Measurements from ENCODE around the gene S100A2. TPM values are rescaled to one million over a fixed set of nuclear protein-coding genes. Genes with fewer than 3 reads are reported as not detected.
A peak's percentile ranks its signal among the peaks of the same experiment; 100 is the strongest.

Gene S100A2
- total and polyA plus RNA-seq, 3 donors from 2014 or later = 1.9 to 9.6 (median 1.9) TPM

DNA sequence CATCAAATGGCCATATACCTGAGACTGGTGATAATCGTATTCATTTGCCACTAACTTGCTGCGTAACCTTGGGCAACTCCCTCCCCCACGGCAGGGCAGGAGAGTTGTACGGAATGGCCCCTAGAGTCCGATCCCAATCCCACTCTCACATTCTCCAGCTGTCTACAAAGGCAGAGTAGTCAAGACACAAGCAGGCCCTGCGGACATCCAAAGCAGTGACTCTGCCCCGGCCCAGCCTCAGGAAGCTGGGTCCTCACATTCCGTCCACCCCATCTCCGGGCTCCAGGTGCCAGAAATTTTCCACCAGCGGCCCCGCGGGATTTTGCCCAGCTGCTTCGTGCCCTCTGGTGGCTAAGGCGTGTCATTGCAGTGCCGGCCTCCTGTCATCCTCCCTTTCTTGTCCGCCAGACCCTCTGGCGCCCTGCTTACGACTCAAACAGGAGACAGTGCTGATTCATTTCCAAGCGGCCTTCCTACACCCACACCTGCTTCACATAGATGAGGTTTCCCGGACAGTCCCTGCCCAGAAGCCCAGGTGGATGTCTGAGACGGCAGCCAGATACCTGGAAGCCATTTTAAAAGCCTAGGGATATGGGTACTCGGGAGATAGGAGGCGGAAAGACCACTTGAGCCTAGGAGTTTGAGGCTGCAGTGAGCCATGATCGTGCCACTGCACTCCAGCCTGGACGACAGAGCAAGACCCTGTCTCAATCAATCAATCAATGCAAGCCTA lies 2.9 kb upstream of the S100A2 start:
- Histone ChIP-seq H3K9me3 (no peaks in the 10 kb centered on the region), H3K27ac (peak overlapping the region in 1 of 2 donors; percentile 8), H3K36me3 (ENCODE audit: low read depth, missing control alignments) (no peaks in the 10 kb centered on the region), H3K4me3 (peak overlapping the region in 1 of 2 donors; percentile 25), H3K27me3 (no peaks in the 10 kb centered on the region), H3K4me1 (peaks cover 26% of the 10 kb centered on the region)
- no peak for TF ChIP-seq POLR2A (IDR thresholded peaks at IDR 0.05)
- peak; percentile 97 to 98 (median 97) for TF ChIP-seq CTCF (IDR thresholded peaks at IDR 0.05)
- intact Hi-C loops (cut with DNase I; ENCODE audit: low total_unique reads) = loop anchor here (5.0 kb wide), 1 partner anchor 36 kb away; no protein-coding TSS in a partner anchor
- WGBS, 2 donors = 11 to 13% methylated on average over 15 to 25 of the region's 25 CpGs
- DNase-seq = peak; percentile 93

DNA sequence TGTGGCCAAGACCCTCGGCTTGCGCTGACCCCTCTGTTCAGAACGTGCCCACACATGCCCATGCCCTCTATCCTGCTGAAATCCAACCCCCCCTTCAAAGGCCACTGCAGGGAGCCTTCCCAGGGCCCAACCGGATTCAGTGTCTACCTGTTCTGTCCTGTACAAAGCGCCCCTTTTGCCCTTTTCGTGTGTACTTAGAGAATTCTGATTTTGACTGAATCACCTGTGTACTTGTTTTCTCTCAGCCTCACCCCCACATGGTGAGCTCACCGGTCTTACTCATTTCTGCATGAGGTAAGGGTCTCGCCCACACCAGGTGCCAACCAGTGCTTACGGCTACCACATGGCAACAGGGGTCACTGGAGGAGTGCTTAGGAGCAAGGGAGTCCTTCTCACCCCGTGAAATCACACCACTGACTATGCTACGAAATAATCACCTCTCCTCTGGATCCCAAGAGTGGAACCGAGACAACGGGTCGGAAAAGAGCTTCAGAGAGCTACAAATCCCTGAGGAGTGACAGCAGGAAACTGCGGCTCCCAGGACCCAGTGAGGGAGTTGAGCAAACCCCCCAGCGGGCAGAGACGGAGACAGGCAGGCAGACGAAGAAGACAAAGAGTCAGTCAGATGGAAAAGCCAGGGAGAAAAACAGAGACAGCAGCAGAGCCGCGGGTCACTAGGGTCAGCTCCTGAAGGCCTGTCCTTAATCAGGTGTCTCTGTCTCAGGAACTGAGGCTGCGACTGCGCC lies 2.1 kb upstream of the S100A2 start:
- H3K27ac ChIP-seq = peak overlapping the region in 1 of 2 donors; percentile 8
- H3K27me3 ChIP-seq = no peaks in the 10 kb centered on the region
- TF ChIP-seq CTCF (IDR thresholded peaks at IDR 0.05) = no peak
- no peak for DNase-seq
- peak overlapping the region in 1 of 2 donors; percentile 25 for H3K4me3 ChIP-seq
- H3K4me1 ChIP-seq = peaks cover 26% of the 10 kb centered on the region
- intact Hi-C loops (cut with DNase I; ENCODE audit: low total_unique reads) = loop anchor here (5.0 kb wide), 1 partner anchor 35 kb away; no protein-coding TSS in a partner anchor
- no peaks in the 10 kb centered on the region for H3K9me3 ChIP-seq
- no peaks in the 10 kb centered on the region for H3K36me3 ChIP-seq (ENCODE audit: low read depth, missing control alignments)
- WGBS, 2 donors = 64 to 69% methylated on average over 22 of the region's 22 CpGs

GRCh38 chr1:153566414-153567371 lies 1.0 kb upstream of the S100A2 start:
- Histone ChIP-seq H3K36me3 (ENCODE audit: low read depth, missing control alignments) (no peaks in the 10 kb centered on the region), H3K27ac (peak overlapping the region; percentile 26 to 76), H3K9me3 (no peaks in the 10 kb centered on the region), H3K4me3 (no peak overlapping the region), H3K4me1 (peaks cover 26% of the 10 kb centered on the region), H3K27me3 (no peaks in the 10 kb centered on the region)
- 63 to 72% methylated on average over 14 to 15 of the region's 16 CpGs for WGBS, 2 donors
- peak; percentile 81 for DNase-seq
- no peak for TF ChIP-seq POLR2A (IDR thresholded peaks at IDR 0.05)
- no peak for TF ChIP-seq CTCF (IDR thresholded peaks at IDR 0.05)
- intact Hi-C loops (cut with DNase I; ENCODE audit: low total_unique reads) = loop anchor here (5.0 kb wide), 1 partner anchor 34 kb away; no protein-coding TSS in a partner anchor

DNA sequence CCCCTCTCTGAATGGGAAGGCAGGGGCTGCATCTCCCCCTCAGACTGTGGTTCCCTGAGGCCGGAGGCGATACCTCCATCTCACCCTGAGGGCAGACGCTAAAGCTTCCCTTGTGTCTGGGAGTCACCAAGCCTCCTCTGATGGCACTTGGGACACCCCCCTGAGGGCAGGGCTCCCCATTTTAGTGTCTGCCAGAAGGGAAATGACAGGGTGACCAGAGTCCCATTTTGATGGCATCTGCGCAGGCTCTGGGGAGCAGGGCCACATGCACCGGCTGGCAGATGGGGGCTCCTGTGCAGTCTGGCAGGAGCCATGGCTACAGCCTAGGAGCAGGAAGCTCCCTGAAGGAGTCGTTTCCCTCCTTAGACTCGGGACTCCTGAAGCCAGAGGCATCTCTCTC lies 1.7 kb downstream of the S100A2 start:
- TF ChIP-seq POLR2A (IDR thresholded peaks at IDR 0.05) (no peak), CTCF (IDR thresholded peaks at IDR 0.05) (no peak)
- Histone ChIP-seq H3K4me1 (peaks cover 26% of the 10 kb centered on the region), H3K4me3 (no peak overlapping the region), H3K27ac (no peak overlapping the region), H3K9me3 (no peaks in the 10 kb centered on the region), H3K36me3 (ENCODE audit: low read depth, missing control alignments) (no peaks in the 10 kb centered on the region), H3K27me3 (no peaks in the 10 kb centered on the region)
- DNase-seq = no peak
- 93 to 98% methylated on average over 5 to 7 of the region's 7 CpGs for WGBS, 2 donors
- intact Hi-C loops (cut with DNase I; ENCODE audit: low total_unique reads) = no loop called here

All from testis (tissue), 3 donors.